Activated T-helper 17 cell treated with anti-CD3 and anti-CD28 coated beads, Interleukin-2, amount 50 U/mL, for 72 hours (primary cell): ENCODE data around the gene CA5A. TPM values are rescaled to one million over a fixed set of nuclear protein-coding genes. Genes with fewer than 3 reads are reported as not detected.
"Not testable (repeated sequence)": the region's sequence is repeated elsewhere in the genome, so short reads cannot be mapped to it uniquely, and the experiment has no call there.

Source experiments
- ATAC-seq: fragments of 150-1000 bp; cut with Tn5 transposase; replicated peaks from 2 replicates; pipeline ENCODE4 v1.10.0; 2021; ENCODE audit warnings: mild to moderate bottlenecking, moderate library complexity
- H3K27ac Mint-ChIP-seq: one replicate; pipeline ENCODE4 v1.8.0; 2022; ENCODE audit warnings: mixed read lengths
- H3K27me3 Mint-ChIP-seq: one replicate; pipeline ENCODE4 v1.8.0; 2022; ENCODE audit warnings: mixed read lengths
- H3K36me3 Mint-ChIP-seq: one replicate; pipeline ENCODE4 v1.8.0; 2022; ENCODE audit warnings: low read depth, mild to moderate bottlenecking, mixed read lengths
- H3K4me1 Mint-ChIP-seq: one replicate; pipeline ENCODE4 v1.8.0; 2022; ENCODE audit warnings: mixed read lengths
- H3K4me3 Mint-ChIP-seq: one replicate; pipeline ENCODE4 v1.8.0; 2022; ENCODE audit warnings: mild to moderate bottlenecking, mixed read lengths
- H3K9me3 Mint-ChIP-seq: one replicate; pipeline ENCODE4 v1.8.0; 2022; ENCODE audit warnings: mixed read lengths
- total RNA-seq, 2 donors: library from RNA; stranded (reverse); gene quantifications; one replicate each; pipeline ENCODE4 v1.2.3, GENCODE V29; 2022

The CA5A gene
- total RNA-seq, 2 donors from 2014 or later, result not detected

DNA sequence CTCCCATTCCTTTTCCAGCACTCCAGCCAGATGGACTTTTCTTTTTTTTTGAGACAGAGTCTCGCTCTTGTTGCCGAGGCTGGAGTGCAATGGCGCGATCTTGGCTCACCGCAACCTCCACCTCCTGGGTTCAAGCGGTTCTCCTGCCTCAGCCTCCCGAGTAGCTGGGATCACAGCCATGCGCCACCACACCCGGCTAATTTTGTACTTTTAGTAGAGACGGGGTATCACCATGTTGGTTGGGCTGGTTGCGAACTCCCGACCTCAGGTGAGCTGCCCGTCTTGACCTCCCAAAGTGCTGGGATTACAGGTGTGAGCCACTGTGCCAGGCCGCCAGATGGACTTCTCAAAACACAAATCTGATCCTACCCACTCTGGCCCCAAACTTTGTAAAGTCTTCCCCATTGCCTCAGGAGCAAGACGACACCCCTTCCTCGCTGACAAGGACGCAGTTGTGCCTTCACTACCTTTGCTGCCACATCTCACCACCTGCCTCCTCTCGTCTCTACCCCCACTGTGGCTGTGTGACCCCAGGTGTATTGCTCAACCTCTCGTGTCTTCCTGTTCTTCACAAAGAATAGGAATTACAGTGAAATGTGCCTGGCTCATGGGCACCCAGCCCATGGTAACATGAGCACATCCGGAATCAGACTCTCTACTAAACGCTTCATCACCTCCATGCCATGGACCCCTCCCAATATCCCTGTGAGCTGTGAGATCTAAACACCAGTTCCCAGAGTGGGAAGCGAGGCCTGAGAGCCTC, 11.2 kb upstream of the CA5A start:
- ATAC-seq, result no peak
- H3K27ac Mint-ChIP-seq, result peak overlapping the region; percentile 44
- H3K4me1 Mint-ChIP-seq, result peaks cover 5% of the 10 kb centered on the region
- H3K9me3 Mint-ChIP-seq, result no peaks in the 10 kb centered on the region
- no peaks in the 10 kb centered on the region for H3K27me3 Mint-ChIP-seq
- H3K36me3 Mint-ChIP-seq, result peaks cover 8% of the 10 kb centered on the region
- peak overlapping the region; percentile 30 for H3K4me3 Mint-ChIP-seq

DNA sequence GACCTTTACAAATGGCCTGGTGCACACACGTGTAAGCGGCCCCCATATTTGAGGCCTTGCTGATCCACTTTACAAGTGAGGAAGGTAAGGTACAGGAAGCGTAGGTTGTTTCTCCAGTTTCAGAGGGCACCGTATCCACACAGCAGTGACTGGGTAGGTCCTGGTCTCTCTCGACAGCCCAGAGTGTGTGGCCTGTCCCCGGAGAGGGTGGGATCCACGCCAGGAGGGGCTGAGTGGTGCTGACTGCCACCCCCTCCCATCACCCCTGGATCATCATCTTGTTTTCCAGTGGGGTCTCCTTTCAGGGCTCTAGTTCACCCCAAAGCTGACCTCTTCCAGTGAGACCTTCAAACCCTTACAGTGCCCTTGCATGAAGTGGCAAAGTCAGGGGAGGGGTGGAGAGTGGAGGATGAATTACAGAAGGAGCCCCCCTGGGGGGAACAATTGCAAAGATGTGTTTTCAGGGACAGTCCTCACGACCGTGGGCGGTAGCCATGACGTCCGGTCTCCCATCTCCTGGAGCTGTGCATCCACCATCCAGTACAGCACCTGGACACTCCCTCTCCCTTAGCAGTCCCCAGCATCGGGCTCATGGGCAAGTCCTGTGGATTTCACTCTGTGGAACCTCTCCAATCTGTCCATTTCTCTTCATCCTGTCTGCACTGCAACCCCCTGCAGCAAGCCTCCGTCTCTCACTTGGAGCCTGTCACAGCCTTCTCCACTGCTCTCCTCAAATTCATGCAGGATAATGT, 10.4 kb upstream of the CA5A start:
- no peak overlapping the region for H3K4me3 Mint-ChIP-seq
- no peaks in the 10 kb centered on the region for H3K4me1 Mint-ChIP-seq
- no peak overlapping the region for H3K27ac Mint-ChIP-seq
- ATAC-seq, result no peak
- no peaks in the 10 kb centered on the region for H3K27me3 Mint-ChIP-seq
- H3K36me3 Mint-ChIP-seq, result peaks cover under 1% of the 10 kb centered on the region
- no peaks in the 10 kb centered on the region for H3K9me3 Mint-ChIP-seq

DNA sequence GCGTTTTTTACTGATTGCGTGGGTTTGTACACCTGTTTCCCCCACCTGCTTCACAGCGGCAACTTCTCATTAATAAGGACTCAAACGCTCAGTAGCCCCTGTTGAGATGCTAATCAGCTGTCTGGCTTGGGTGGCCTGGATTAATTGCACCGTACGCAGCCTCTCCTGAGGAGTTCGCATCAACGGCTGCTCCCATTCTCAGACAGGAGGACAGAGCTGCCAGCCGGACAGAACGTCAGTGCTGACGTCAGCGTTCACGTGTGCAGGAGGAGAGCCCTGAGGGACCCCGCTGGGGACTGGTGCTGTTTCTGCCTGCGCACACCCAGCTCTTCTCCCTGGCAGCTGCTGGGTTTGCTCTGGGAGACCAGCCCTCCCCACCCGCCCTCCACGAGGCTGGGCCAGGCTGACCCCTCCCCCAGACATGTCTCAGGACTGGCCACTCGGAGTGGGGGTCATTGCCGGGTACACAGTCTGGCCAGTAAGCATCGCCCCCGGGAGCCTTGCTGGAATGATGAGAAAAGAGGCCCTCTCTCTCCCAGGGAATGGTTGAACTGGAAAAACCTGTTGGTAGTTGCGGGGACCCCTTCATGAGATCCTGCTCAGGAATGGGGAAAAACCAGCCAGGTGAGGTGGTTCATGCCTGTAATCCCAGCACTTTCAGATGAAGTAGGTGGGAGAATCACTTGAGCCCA, 9.2 kb upstream of the CA5A start:
- no peaks in the 10 kb centered on the region for H3K9me3 Mint-ChIP-seq
- no peak for ATAC-seq

DNA sequence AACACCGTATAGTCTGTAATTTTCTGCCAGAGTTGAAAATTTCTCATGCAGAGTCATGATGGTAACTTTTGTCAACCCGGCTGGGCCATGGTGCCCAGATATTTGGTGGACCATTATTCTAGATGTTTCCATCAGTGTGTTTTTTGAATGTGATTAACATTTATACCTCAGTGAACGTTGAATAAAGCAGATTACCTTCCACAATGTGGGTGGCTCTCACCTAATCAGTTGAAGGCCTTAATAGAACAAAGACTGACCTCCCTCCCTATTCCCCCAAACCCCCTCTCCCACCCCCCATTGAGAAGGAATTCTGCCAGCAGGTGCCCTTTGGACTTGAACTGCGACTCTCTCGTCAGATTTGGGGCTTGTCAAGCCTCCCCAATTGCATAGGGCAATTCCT, 6.4 kb upstream of the CA5A start:
- H3K4me3 Mint-ChIP-seq, result no peak overlapping the region
- peaks cover 5% of the 10 kb centered on the region for H3K9me3 Mint-ChIP-seq
- no peak for ATAC-seq
- H3K27me3 Mint-ChIP-seq, result no peaks in the 10 kb centered on the region
- H3K27ac Mint-ChIP-seq, result no peak overlapping the region
- H3K4me1 Mint-ChIP-seq, result peaks cover 6% of the 10 kb centered on the region
- no peaks in the 10 kb centered on the region for H3K36me3 Mint-ChIP-seq

More for the DNA sequence above, 9.2 kb upstream of the CA5A start:
- no peak overlapping the region for H3K27ac Mint-ChIP-seq
- H3K36me3 Mint-ChIP-seq, result no peaks in the 10 kb centered on the region
- no peaks in the 10 kb centered on the region for H3K27me3 Mint-ChIP-seq
- H3K4me3 Mint-ChIP-seq, result no peak overlapping the region
- no peaks in the 10 kb centered on the region for H3K4me1 Mint-ChIP-seq

DNA sequence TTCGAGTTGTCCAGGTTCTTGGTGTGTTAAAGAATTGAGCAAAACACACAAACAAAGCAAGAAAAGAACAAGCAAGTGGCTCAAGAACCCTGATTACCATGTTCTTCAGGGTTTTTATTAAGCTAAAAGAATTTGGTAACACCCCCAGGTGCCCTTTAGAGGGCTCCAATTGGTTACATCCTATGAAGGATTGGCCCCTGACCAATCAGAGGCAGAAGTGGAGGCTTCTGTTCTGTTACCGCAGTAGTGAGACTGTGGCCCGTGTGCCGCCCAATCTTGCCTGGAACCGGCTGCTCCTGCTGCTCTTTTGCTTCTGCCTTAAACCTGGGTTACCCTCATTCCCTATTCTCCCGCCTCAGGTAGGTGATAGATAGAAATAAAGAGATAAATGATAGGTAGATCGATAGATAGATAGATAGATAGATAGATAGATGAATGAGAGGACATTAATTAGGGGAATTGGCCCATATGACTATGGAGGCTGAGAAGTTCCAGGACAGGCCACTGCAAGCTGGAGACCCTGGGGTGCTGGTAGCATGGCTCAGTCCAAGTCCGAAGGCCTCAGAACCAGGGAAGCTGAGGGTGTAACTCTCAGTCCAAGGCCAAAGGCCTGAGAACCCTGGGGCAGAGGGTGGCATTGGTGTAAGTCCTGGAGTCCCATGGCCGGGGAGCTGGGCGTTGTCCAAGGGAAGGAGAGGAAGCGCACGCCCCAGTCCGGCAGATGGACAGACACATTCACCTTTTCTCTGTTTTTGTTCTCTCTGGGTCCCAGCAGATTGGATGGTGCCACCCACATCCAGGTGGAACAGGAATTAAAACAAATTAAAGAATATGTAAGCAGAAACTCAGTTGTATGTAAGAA, 3.5 kb upstream of the CA5A start:
- no peak overlapping the region for H3K27ac Mint-ChIP-seq
- no peak overlapping the region for H3K4me3 Mint-ChIP-seq
- H3K4me1 Mint-ChIP-seq, result peaks cover 6% of the 10 kb centered on the region
- no peak for ATAC-seq
- H3K9me3 Mint-ChIP-seq, result peaks cover 5% of the 10 kb centered on the region
- no peaks in the 10 kb centered on the region for H3K27me3 Mint-ChIP-seq
- no peaks in the 10 kb centered on the region for H3K36me3 Mint-ChIP-seq

DNA sequence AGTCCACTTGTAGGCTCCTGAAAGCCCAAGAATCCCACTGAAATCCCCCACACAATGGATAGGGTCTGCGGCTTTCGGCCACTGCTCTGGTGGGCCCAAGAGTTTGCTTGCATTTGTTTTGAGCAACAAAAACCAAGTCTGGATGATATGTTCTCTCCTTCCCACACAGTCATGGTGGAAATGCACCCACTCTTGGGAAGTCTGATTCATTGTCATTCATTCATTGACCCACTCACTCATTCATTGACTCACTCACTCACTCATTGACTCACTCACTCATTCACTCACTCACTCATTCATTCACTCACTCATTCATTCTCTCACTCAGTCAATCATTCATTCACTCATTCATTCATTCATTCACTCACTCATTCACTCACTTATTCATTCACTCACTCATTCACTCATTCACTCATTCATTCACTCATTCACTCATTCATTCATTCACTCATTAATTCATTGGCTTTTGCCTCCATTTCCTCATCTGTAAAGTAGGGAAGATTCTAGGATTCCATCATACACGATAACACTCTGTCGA, 2.2 kb upstream of the CA5A start:
- peak; percentile 93 for ATAC-seq
- Mint-ChIP-seq H3K27me3 (no peaks in the 10 kb centered on the region), H3K4me1 (peaks cover 6% of the 10 kb centered on the region), H3K9me3 (peaks cover 5% of the 10 kb centered on the region), H3K36me3 (no peaks in the 10 kb centered on the region), H3K4me3 (no peak overlapping the region), H3K27ac (peak overlapping the region; percentile 42)

DNA sequence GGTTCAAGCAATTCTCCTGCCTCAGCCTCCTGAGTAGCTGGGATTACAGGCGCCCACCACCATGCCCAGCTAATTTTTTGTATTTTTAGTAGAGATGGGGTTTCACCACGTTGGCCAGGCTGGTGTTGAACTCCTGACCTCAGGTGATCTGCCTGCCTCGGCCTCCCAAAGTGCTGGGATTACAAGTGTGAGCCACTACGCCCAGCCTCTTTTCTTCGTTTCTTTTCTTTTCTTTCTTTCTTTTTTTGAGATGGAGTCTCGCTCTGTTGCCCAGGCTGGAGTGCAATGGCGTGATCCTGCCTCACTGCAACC, 858 bp upstream of the CA5A start:
- ATAC-seq, H3K4me1 Mint-ChIP-seq, H3K36me3 Mint-ChIP-seq, H3K4me3 Mint-ChIP-seq, H3K9me3 Mint-ChIP-seq, H3K27me3 Mint-ChIP-seq: not testable (repeated sequence)
- peak overlapping the region; percentile 42 for H3K27ac Mint-ChIP-seq

DNA sequence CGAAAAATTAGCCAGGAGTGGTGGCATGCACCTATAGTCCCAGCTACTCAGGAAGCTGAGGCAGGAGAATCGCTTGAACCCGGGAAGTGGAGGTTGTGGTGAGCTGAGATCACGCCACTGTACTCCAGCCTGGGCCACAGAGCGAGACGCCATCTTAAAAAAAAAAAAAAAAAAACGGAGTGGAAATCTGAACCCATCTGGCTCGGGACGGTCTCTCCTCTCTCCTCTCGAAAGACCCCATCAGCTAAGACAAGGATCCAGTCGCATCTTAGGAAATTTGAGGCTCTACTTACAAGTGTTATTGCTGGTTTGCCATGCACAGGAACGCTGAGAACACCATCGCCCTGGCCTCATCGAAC, 334 bp downstream of the CA5A start:
- H3K36me3 Mint-ChIP-seq, H3K9me3 Mint-ChIP-seq, H3K4me3 Mint-ChIP-seq, H3K4me1 Mint-ChIP-seq, H3K27ac Mint-ChIP-seq, ATAC-seq, H3K27me3 Mint-ChIP-seq: not testable (repeated sequence)

DNA sequence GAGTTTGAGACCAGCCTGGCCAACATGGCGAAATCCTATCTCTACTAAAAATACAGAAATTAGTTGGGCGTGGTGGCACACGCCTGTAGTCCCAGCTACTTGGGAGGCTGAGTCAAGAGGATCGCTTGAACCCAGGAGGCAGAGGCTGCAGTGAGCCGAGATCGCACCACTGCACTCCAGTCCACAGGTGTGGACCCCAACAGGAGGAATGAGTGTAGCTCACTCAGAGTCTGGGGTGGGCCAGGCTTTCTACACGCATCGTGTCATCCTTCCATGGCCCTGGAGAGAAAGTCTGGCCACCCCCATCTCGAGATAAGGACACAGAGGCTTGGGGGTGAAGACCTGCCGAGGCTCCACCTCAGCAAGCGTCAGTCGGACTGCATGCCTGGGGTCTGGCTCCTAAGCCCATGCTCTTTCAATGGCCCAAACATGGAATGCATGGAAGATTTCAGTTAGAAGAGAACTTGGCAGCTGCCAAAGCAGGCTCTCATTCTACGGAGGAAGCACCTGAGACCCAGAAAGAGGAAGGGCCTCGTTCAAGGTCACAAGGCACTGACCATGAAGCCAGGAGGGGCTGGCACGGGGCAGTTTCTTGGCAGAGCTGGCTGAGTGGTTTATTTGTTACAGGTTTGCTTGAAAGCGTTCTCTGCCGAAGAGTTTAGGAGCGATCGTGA, 1.4 kb downstream of the CA5A start:
- not testable (repeated sequence) for H3K36me3 Mint-ChIP-seq, H3K27me3 Mint-ChIP-seq, ATAC-seq, H3K27ac Mint-ChIP-seq, H3K4me1 Mint-ChIP-seq, H3K9me3 Mint-ChIP-seq, H3K4me3 Mint-ChIP-seq

DNA sequence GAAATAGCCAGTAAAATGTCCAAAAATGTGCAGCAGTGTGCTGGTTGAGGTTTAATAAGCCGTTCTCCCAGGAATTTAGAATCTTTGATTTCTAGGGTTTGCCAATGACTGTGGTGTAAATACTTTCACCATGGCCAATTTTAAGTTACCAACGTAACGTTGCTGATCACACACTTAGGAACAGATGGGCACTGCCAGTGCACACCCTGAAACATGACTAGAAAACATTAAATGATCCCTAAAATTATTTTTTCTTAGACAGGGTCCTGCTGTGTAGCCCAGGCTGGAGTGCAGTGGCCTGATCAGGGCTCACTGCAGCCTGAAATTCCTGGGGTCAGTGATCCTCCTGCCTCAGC, 3.2 kb downstream of the CA5A start:
- Mint-ChIP-seq H3K27ac (no peak overlapping the region), H3K27me3 (no peaks in the 10 kb centered on the region), H3K4me3 (no peak overlapping the region), H3K4me1 (no peaks in the 10 kb centered on the region), H3K36me3 (no peaks in the 10 kb centered on the region), H3K9me3 (no peaks in the 10 kb centered on the region)
- ATAC-seq, result no peak

DNA sequence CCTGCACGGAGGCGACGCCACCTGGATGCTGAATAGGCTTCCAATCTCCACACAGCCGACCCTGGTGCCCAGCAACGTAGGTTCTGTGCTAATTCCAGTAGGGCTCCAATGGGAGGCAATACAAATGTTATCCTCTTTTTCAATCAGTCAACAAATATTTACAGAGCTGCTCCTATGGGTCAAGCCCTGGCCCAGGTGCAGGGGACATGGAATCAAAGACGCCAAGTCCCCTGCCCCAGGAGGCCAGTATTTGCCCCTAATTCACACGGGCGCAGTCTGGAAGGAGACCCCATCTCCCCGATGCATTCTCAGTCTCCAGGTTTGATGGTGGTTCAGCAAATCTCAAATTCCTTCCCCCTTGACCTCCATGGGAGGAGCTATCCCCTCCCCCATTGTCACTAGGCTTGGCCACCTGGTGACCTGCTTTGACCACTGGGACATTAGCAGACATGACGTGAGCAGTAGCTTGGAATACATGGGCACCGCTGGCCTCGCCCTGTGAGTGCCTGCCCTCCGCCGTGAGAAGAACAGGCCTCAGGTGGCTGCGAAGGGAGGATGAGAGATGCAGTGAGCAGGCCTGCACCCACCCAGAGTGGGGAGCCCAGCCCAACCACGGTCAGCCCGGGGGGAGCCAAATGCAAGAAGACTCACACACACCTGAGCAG, 3.7 kb downstream of the CA5A start:
- H3K27me3 Mint-ChIP-seq, H3K4me3 Mint-ChIP-seq, ATAC-seq, H3K4me1 Mint-ChIP-seq, H3K36me3 Mint-ChIP-seq, H3K9me3 Mint-ChIP-seq, H3K27ac Mint-ChIP-seq: not testable (repeated sequence)

DNA sequence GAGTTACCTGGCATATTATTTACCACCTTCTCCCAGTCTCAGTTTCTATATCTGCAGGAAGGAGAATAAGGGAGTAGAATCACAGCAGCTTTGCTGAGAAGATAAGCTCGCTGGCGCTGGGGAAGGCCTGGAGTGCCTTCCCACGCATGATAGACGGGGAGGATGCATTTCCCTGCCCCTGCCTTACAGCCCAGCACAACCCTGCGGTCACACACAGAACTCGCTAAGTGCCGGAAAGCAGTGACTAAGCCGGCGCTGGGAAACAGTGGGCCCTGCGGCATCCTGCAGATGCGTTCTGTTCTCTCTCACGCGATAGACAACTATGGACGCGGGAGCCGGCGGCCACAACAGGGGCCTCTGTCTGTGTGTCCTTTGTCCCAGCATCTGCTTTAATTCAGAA, 4.8 kb downstream of the CA5A start:
- peaks cover 2% of the 10 kb centered on the region for H3K27me3 Mint-ChIP-seq
- H3K27ac Mint-ChIP-seq, result no peak overlapping the region
- no peaks in the 10 kb centered on the region for H3K36me3 Mint-ChIP-seq
- H3K9me3 Mint-ChIP-seq, result no peaks in the 10 kb centered on the region
- H3K4me1 Mint-ChIP-seq, result no peaks in the 10 kb centered on the region
- H3K4me3 Mint-ChIP-seq, result no peak overlapping the region
- peak; percentile 78 for ATAC-seq

DNA sequence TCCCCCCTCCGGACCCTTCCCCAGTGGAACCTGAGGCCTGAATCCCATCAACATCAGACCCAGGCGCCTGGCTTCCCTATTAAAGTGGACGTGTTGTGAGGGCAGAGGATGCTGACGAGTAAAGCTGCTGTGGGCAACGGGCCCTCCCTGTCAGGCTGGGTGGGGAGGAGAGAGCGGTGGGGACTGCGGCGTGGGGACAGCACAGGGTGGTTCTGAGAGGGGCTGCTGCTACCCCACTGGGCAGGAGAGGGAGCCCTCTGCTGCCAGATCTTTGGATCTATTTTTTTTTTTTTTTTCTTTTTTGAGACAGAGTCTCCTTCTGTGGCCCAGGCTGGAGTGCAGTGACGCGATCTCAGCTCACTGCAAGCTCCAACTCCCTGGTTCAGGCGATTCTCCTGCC, 5.9 kb downstream of the CA5A start:
- ATAC-seq, result peak; percentile 29
- no peak overlapping the region for H3K27ac Mint-ChIP-seq
- no peaks in the 10 kb centered on the region for H3K36me3 Mint-ChIP-seq
- H3K4me1 Mint-ChIP-seq, result no peaks in the 10 kb centered on the region
- H3K27me3 Mint-ChIP-seq, result peaks cover 6% of the 10 kb centered on the region
- no peak overlapping the region for H3K4me3 Mint-ChIP-seq
- no peaks in the 10 kb centered on the region for H3K9me3 Mint-ChIP-seq
